Kasumi-1 (cell line): ENCODE results near the gene TMCC3.
"Not testable (repeated sequence)": the region's sequence is repeated elsewhere in the genome, so short reads cannot be mapped to it uniquely, and the experiment has no call there.

Experiments used
- DNase-seq, 2 experiments: peaks; one replicate each; lab custom pipeline; 2025; lab: John Stamatoyannopoulos, UW

The TMCC3 gene

DNA sequence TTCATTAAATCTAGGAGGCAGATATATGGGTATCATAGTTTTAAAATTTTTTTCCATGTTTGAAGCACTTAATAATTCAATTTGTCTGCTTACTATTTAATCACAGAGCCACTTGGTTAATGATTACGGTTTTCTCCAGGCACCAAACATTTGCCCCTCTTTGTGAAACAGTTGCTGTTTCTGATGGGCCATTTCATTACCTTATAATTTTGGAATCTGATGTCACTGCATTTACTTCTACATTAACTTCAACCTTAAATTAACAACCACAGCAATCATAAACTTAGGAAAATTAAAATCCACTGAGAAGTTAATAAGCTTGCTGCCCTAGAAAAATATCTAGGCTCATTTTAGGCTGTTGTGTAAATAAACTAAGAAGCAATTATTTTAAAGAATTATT, 17.0 kb downstream of the TMCC3 start:
- DNase-seq = no peak

DNA sequence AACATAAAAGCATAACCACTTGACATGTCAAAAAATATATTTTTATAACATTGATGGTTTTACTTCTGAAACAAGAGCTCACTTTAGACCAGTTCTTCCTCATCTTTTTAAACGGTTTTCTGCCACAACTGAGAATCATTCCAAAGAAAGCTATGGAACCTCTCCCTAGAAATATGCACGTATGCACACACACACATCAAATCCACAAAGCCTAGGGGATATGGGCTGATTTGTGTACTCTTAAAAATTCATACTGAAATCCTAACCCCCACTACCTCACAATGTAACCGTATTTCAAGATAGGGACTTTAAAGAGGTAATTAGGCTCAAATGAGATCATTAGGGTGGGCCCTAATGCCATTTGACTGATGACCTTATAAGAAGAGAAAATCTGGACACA, 19.3 kb downstream of the TMCC3 start:
- DNase-seq = no peak

DNA sequence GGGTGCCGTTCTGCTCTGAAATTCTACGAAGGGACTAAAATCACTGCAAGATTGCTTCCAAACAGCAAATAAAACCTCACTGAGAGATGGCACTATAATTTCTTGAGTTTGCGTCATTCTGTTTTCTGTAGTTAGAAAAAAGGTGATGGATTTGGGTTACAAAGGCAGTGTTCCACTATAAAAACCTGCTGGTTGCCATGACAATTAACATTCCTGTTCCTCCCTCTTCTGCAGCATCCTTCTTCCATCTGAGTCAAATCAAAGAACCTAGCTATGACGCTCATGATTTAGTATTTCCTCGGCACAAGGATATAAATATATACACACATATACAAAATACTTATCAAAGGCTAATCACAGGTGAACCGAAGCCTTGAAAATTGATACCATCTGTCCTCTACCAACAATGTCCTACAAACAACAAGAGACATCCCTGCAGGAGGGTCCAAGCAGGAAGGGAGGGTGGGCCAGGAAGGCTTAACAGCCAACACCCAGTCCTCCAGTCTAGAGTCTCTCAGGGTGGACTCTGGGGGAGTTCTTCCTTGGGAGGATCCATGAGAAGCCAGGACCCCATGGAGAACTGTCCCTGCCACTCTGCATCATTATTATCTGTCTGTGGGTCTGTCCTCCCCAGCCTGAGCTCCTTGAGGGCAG, 21.4 kb downstream of the TMCC3 start:
- DNase-seq = no peak

DNA sequence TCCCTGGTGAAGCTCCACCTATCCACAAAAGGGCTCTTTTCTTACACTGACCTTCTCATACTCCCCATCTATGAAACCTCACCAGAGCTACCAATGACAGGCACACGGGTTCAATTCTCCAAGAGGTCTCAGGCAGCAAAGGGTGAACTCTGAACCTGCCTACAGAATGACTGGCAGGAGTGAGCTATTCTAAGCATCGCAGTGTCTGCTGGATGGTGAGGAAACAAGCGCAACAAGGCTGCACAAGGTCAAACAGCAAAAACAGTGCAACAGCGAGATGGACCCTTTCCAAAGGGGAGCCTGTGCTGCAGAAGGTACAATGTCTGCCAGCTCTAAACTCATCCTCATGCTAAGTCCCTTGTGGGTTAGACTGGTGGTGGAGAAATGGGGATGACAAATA, 22.0 kb downstream of the TMCC3 start:
- DNase-seq = no peak

DNA sequence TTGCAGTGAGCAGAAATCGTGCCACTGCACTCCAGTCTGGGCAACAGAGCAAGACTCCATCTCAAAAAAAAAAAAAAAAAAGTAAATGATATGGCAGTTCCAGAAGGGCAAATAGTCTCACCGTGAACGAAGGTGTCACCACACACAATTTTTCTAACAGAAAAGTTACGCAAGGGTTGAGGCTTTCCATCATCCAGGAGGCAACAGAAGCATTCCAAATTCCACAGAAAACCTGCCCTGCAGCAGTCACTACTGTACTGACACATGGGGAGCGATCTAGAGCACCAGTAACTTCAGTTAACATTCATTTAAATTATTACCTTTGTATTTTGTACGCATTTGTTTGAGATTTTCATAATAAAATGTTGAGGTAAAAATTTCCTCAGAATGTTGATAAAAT, 24.8 kb downstream of the TMCC3 start:
- DNase-seq = no peak

DNA sequence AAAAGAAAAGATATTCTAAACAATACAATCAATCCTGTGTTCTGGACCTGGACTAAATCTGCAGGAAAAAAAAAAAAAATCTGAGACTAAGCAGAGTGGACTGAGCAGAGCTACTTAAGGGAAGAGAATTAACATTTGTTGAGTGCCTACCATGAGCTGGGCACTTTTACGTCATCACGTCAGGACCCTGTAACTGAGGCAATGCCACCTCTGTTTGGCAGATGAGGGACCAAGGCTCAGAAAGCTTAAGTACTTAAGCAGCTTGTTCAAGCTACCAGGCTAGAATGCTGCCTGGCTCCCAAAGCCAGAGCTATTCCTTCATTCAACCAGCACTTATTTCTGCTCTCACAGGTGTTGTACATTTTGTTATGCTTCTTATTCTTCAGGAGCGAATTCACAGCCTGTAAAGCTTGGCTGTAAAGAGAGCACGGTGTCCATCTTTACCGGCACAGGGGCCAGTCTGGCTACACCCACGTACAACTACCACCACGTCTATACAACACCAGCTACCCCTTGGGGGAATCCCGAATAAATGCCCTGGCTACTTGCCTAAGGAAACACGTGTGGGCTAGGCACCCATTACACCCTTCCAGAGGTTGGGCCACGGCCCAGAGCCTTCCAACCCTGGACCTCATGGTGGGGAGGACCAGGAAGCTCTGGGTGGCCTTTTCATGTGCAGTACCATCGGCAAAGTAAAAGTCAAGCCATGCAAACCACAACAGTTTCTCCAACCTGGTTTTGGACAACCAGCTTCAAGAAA, 27.0 kb downstream of the TMCC3 start:
- no peak for DNase-seq

DNA sequence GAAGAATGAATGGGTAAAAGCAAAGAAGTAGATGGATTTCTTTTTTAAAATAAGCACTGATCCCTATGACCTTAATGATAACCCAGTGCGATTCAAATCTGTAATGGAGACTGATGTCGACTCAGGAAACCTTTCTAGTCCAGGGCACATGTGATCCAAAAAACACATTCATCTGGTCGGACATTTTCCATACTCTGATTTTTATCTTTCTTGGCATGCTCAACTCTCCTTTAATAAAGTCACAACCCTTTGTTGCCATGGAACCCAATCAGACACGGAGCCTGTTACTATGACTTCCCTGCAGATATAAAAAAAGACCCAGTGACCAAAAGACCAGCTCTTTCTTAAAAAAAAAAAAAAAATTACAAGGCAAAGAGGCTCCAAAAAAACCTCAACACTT, 27.9 kb downstream of the TMCC3 start:
- no peak for DNase-seq

DNA sequence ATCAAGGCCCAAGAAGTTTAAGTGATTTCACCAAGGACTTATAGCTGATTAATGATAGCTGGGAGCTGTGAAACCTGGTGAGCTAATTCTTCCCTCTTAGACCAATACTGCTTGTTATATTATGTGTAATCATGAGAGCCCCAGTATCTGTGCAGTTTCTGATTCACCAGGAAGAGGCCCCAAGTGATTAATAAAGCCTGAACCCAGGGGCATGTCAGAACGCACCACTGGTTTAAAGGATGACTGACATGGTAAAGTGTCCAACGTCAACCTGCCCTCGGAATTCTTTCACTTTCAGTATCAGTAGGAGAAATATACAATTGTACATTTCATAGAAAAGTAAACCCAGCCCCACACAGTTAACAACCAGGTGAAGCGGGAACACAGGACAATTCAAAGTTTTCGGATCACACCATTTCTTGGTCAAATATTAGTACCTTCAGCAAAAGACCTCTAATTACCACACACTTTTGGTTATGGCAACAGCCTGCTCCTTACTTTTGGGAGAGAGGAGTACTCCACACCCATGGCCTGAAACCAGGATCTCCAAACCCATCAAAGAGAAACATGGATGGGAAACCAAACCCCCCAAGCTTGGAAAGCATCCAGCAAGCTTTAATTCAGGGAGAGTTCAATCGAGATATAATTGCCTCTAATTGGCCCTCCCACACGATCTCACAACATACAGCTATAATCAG, 28.5 kb downstream of the TMCC3 start:
- DNase-seq = no peak

DNA sequence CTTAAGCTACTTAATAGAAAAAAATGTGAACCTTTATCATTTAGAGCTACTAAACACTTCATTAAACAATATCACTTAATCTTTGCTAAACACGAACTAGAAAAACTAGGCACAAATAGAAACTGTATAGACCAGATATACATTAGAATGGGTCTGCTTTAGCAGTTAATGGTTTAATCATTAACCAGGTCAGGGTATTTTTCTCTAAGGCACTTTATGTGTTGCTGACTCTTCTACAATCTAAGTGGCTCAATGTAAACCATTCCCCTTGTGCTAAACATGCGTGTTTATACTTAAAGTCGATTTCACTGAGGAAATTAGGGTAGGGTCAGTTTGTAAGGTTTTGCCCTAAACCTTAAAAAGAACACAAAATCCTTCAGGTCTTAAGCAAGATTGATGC, 29.7 kb downstream of the TMCC3 start:
- DNase-seq = no peak

DNA sequence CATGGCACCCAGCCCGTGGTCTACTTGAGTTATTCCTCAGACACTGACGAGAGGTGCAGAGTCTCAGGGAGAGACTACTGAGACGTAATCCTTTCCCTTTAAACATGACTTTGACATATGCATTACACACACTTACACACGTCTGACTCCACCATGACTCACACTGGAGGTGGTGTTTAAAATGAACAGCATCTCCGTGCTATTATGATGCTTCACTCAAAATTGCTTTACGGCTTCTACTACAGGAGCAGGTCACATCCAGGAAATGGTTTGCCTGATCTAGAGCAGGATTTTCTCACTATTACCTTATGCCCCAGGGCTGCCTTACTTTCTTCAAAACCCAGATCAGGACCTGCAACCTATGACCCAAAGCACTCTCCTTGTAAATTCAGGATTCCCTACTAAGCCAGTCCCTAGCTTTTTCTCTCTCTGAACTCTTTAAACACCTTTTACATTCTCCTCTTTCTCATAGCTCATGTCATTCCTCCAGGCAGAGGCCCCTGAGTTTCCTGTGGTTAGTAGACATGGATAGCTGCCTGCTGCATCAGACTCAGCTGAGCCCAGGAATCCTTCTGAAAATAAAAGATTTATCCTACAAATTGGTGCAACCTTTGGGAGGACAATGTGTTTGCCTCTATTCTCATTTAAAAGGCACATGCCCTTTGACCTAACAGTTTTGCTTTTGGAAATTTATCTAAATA, 31.2 kb downstream of the TMCC3 start:
- no peak for DNase-seq

DNA sequence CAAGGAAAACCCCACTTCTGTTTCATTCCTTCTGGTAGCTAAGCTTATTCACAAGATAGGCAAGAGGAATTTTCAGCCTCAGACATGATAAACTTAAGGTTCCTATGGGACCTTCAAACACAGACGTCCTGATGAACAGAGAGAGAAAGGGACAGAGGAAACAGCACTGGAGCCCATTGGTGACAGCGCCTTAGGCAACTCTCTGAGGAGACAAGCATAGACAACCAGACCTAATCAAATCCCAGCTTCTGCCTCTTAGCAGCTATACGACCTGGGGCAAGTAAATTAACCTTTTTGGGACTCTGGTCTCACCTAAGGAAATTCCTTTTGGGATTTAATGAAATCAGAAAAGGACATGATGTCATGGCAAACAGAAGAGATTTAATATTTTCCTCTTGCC, 33.3 kb downstream of the TMCC3 start:
- no peak for DNase-seq

DNA sequence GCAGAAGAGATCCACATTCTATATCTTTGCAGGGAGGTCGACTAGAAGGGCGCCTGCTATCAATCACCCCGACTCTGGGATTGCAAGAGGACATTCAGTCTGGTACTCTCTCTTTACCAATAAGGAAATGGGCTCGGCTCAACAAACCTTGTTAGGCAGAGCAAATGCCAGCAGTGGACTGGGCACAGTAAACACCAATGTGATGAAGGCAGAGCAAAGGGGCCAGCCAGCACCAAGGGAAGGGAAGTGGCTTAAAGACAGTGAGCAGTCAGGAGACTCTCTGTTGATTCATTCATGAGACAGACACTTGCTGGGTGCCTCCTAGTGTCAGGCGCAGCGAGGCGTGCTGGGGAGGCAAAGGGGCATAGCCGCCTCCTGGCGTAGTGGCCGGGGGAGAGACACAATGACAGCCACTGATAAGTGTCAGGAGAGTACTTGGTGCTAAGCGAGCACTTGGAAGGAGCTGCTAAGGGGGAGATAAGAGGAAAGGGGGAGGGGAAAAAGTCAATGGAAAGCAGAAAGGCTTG, 34.1 kb downstream of the TMCC3 start:
- no peak for DNase-seq

DNA sequence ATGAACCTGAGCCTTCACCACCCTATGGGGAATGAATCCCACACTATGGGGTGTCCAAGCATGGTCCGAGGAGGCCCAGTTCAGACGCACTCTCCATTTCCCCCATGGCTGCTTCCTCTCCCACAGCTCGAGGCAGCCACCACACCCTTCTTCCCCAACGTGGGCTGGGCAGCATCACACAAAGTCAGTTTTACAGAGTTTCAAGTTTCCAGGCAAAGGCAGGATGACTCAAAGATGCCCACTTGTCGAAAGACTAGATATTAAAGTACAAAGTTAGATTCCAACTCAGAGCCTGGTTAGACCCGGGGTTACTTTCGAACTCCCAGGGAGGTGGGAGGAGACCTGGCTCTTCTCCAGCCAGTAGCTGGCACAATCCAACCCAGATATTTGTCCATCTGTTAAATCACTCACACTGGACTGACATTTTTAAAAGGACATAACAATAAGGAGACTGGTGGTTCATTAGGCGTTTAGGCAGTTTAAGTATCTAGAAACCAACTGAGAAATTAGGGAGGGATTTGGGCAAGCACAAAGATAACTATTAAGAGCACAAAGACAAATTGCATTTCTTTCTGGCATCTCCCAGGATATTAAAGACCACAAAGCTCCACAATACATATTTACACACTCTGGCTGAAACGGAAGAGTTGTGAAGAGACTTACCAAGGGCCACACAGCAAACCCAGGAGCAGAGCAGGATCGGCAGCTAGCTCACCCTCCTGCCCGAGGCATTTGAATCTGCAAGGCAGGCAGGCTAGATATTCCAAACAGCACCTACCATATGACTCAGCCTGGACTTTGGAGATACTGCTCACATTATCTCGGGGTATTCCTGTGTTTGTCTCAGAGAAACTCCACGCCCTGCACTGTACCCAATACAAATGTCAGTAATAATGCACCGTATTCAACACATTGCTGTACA, 34.8 kb downstream of the TMCC3 start:
- DNase-seq = no peak

DNA sequence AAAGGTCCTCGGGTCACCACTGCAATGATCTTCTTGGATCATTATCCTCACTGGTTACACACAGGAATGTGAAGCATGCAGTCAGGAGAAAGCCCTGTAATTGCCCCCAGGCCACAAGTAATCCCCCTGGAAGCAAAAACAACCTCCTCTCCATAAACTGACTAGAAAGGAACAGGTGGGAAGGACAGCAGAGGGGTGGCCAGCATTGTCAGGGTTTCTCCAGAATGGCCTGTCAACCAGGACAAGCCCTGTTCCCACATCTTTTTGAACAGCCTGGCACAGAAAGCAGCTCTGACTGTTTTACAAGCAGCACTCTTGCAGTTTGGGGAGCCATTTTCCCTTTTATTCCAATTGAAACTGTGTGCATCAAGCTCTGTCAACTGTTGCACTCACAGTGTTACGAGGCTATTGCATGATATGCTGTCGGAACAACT, 36.1 kb downstream of the TMCC3 start:
- no peak for DNase-seq

DNA sequence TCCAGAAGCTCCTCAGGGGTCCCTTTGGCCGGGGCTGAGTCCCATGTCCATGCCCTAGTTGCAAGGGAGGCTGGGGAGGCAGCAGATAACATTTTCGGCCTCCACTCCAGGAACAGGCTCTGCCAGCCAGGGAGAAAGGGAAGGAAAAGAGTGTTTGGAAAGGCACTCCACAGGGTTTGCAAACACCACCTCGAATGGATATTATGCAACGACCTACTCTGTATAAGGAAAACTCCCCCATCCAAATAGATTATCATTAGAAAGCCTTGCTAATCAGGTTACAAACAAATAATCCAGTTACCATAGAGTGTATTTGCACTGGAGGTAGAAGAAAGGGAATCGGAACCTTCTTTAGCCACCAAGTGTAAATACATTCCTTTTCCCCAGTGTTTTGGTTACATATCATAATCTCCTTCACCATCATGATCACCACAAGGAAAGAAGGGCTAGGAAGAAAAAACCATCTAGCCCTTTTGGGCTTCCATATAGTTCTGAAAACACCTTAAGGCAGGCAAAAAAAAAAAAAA, 40.4 kb downstream of the TMCC3 start:
- DNase-seq = no peak

DNA sequence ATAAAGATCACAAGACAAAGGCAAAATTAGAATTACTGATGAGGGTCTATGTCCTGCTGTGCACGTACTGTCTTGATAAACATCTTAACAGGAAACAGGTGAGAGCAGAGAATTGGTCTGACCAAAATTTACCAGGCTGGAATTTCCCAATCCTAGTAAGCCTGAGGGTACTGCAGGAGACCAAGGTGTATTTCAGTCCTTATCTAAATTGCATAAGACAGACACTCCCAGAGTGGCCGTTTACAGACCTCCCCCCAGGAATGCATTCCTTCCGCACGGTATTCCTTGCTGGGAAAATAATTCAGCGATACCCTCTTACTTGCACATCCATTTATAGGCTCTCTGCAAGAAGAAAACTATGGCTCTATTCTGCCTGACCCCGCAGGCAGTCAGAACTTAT, 43.5 kb downstream of the TMCC3 start:
- DNase-seq = not testable (repeated sequence)

DNA sequence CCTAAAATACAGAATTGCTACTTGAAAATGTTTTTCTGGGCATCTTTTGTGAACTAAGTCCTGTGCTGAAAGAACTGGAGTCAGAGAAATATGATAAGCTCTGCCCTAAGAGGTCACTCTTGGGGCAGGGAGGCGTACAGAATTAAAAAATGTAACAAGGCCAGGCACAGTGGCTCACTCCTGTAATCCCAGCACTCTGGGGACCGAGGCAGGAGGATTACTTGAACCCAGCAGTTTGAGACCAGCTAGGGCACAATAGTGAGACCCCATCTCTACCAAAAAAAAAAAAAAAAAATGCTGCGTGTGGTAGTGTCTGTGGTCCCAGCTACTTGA, 46.0 kb downstream of the TMCC3 start:
- no peak for DNase-seq

DNA sequence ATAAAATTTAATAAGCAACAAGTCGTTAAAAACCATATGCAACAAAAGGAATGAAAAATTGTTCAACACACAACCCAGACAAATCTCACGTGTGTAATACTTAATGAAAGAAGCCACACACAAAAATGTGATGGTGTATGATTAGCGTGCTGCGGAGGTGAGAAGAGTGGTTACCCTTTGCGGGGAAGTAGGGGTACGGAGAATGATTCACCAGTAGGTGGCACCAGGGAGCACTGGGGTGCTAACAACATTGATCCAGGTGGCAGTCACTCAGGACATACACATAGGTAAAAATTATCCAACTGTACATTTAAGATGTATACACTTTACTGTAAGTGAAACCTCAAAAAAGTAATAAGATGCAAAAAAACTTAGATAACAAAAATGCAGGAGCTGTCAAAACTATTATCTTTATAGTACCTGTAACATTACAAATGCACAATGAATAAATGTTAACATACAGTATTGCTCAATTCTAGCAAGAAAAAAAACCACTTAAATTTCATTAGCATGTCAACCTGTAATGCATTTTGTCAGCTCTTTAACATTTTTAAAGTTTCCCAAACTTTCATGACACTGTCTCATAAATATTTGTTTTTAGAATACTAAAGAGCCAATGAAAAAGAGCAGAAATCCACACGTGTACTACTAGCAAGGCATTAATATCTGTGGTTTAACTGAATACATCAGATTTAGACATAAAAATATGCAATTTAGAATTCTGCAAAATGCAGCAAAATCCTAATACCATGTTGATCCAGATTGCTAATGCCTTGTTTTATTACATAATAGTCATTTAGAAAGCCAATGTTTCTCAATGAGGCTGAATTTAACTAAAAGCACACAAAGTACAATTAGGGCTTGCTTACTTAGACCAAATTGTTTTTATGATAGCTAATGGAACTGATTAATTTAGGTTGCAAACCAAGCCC, 46.7 kb downstream of the TMCC3 start:
- peak in 1 of 2 experiments; percentile 35 for DNase-seq

DNA sequence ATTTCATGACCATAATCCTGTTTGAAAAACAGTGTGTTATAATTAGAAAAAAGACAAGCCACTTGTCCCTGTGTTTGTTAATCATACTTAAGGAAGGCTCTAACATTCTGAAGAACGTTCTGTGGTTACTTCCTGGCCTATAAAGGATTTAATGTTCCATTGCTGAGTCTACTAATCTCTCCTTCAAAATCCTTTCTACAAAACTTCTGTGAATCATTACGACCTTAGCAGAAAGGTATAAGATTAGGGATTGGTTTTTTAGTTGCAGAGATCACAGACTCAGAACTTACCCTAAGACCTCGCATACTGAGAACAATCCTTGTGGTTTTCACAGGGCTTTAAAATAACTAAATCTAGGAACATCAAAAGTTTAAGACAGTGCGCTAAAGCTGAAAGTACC, 48.3 kb downstream of the TMCC3 start:
- no peak for DNase-seq

DNA sequence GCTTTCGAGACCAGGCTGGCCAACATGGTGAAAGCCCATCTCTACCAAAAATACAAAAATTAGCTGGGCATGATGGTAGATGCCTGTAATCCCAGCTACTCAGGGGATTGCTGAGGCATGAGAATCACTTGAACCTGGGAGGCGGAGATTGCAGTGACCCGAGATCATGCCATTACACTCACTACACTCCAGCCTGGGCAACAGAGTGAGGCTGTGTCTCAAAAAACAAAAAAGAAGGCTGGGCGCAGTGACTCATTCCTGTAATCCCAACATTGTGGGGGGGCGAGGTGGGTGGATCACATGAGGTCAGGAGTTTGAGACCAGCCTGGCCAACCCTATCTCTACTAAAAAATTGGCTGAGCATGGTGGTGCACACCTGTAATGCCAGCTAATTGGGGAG, 49.0 kb downstream of the TMCC3 start:
- not testable (repeated sequence) for DNase-seq
